K562 (cell line): ENCODE data around the gene SH3D19.

Source experiments
- CTCF ChIP-seq, 3 experiments: IDR thresholded peaks in 2 of 3; conservative IDR thresholded peaks in 1 of 3; 2 replicates each; pipeline ENCODE4 v1.5.1; 2011 to 2012; ENCODE audit warnings: low read length in 3 of 3, mild to moderate bottlenecking in 3 of 3, control low read depth in 2 of 3, improper control_type of control experiment in 1 of 3, inconsistent platforms in 1 of 3, low read depth in 1 of 3, mixed read lengths in 1 of 3, moderate library complexity in 1 of 3; ENCODE audit not compliant: insufficient read depth in 2 of 3
- FOXA1 ChIP-seq: fragments of 450-650 bp; IDR thresholded peaks from 2 replicates; pipeline ENCODE4 v1.6.1; 2016; ENCODE audit warnings: mild to moderate bottlenecking, borderline replicate concordance
- GATAD2A ChIP-seq: fragments of 450-650 bp; IDR thresholded peaks from 2 replicates; pipeline ENCODE4 v1.6.1; 2017
- HMGXB4 ChIP-seq: sonication (generic); formaldehyde crosslinking; IDR thresholded peaks from 2 replicates; pipeline ENCODE4 v1.8.1; 2023; ENCODE audit warnings: mild to moderate bottlenecking, missing genetic modification reagents
- KDM1A ChIP-seq, 2 experiments: fragments of 450-650 bp; IDR thresholded peaks; 2 replicates each; pipeline ENCODE4 v1.6.1; 2016; ENCODE audit warnings: mild to moderate bottlenecking in 2 of 2
- MTA1 ChIP-seq: fragments of 450-650 bp; IDR thresholded peaks from 2 replicates; pipeline ENCODE4 v1.6.1; 2017; ENCODE audit warnings: borderline replicate concordance
- POLR2AphosphoS5 ChIP-seq: IDR thresholded peaks from 2 replicates; pipeline ENCODE4 v1.6.1; 2011; ENCODE audit warnings: mild to moderate bottlenecking, low read depth, low read length, moderate library complexity; ENCODE audit not compliant: control insufficient read depth, insufficient read depth
- POLR2H ChIP-seq: IDR thresholded peaks from 2 replicates; pipeline ENCODE4 v1.6.1; 2016; ENCODE audit warnings: missing genetic modification characterization, low read depth, mild to moderate bottlenecking, control low read depth, missing compliant biosample characterization, moderate library complexity
- TRIM28 ChIP-seq: fragments of 450-650 bp; IDR thresholded peaks from 2 replicates; pipeline ENCODE4 v1.6.1; 2017
- ZBTB33 ChIP-seq: sonication (generic); formaldehyde crosslinking; IDR thresholded peaks from 2 replicates; pipeline ENCODE4 v1.8.1; 2023; ENCODE audit warnings: mild to moderate bottlenecking, missing genetic modification reagents

- TF ChIP-seq MTA1: no peak
- TF ChIP-seq GATAD2A: no peak
- TF ChIP-seq ZBTB33 (CRISPR knock-in tag): no peak
- TF ChIP-seq KDM1A (IDR thresholded peaks at IDR 0.05): no peak
- no peak for TF ChIP-seq CTCF (IDR thresholded peaks at IDR 0.05 in 2 of 3, conservative IDR thresholded peaks at IDR 0.05 in 1 of 3; ENCODE audit: insufficient read depth in 2 of 3, low read depth in 1 of 3, low read length in 3 of 3)
- TF ChIP-seq TRIM28: no peak
- no peak for TF ChIP-seq FOXA1
- no peak for TF ChIP-seq HMGXB4 (CRISPR knock-in tag)
- TF ChIP-seq POLR2H (tag): no peak
- no peak for TF ChIP-seq POLR2AphosphoS5
Measured at GRCh38 chr4:151331276-151332042, 6.1 kb upstream of the SH3D19 start.
